Effector CD8-positive, alpha-beta T cell (primary cell): ENCODE data around the gene TEF.
"Not testable (repeated sequence)": the region's sequence is repeated elsewhere in the genome, so short reads cannot be mapped to it uniquely, and the experiment has no call there.

Source experiments
- DNase-seq: peaks from one replicate; lab custom pipeline; 2025; lab: John Stamatoyannopoulos, UW

TEF gene

GRCh38 chr22:41382098-41382578, 396 bp downstream of the TEF start:
- DNase-seq, result peak; percentile 63

- no peak for DNase-seq
Observed at GRCh38 chr22:41382610-41383009, 868 bp downstream of the TEF start.

DNA sequence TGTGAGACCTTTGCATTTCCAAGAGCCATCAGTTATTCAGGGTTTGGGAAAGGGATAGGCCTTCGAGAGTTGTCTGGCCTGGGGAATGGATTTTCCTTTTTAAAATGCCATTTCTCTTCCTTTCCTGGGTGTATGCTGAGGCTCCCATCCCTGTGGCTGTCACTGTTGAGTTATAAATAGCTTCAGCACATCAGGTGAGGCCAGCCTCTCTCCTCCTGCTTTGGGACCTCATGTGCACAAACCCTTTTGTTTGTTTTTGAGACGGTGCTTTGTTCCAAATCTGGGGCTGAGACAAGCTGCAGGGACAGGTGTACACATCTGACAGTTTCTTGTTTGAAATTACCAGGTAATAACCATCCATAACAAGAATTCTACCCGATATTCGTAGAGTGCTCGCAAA, 1.3 kb downstream of the TEF start:
- no peak for DNase-seq

- DNase-seq, result no peak
Observed at GRCh38 chr22:41384128-41384527, 2.4 kb downstream of the TEF start.

DNA sequence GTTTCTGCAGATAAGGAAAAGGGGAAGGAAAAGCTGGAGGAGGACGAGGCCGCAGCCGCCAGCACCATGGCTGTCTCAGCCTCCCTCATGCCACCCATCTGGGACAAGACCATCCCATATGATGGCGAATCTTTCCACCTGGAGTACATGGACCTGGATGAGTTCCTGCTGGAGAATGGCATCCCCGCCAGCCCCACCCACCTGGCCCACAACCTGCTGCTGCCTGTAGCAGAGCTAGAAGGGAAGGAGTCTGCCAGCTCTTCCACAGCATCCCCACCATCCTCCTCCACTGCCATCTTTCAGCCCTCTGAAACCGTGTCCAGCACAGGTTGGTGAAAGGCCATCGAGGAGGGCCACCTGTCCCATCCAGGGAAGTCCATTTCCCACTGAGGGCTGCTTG, 5.6 kb downstream of the TEF start:
- DNase-seq, result no peak

DNA sequence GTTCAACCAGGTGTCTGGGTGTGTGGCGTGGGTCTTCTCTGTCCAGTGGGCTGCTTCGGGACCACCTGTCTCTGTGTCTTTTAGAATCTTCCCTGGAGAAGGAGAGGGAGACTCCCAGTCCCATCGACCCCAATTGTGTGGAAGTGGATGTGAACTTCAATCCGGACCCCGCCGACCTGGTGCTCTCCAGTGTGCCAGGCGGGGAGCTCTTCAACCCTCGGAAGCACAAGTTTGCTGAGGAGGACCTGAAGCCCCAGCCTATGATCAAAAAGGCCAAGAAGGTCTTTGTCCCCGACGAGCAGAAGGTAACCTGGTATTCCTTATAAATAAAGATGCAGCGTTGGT, 12.2 kb downstream of the TEF start:
- no peak for DNase-seq

DNA sequence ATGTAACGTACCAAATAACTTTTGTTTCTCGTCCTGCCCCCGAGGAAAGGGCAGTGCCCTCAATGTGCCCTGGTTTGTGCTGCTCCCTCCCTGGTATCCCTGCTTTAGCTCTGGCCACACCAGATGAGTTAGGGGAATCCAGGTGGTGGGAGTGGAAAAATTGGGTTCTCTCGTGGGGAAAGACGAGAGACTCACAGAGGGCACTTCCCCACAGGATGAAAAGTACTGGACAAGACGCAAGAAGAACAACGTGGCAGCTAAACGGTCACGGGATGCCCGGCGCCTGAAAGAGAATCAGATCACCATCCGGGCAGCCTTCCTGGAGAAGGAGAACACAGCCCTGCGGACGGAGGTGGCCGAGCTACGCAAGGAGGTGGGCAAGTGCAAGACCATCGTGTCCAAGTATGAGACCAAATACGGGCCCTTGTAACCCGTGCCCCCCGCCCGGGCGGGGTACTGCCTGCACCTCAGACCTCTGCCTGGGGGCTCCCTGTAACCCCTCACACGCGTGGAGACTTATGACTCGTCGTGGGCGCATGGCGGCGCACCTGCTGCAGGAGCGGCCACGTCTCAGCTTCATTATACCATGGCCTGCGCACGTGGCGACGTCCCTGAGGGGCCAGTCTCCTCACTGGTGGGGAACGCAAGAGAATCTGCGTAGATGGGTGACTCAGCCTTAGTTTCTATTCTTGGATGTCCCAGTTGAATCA, 13.9 kb downstream of the TEF start:
- no peak for DNase-seq

DNA sequence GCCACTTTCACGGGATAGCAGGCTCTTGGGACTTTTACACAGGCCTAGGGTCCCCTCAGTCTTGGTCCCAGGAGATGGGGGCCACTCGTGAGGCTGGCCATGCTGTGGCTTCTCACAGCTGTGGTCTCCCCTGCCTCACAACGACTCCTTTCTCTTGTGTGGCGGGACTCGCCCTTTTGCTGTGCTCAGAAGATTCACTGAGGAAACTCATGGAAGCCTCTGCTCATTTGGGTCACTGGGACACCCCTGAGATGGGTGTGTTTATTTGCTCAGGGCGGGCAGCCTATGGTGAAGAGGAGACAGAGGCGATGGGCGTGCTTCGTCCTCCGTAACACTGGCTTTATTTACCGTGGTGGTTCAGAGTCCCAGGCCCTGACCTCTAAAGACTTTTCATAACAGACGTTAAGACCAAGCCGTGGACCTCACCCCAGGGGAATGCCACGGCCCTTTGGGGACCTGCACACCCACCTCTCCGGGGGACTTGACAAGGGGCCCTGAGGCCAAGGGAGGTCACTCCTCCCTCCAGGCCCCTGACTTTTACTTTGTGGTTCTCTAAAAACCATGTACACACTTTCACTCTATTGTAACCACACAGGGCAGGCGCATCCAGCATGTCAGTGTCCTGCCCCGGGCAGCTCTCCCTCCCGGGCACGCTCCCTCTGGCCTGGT, 15.5 kb downstream of the TEF start:
- no peak for DNase-seq

DNA sequence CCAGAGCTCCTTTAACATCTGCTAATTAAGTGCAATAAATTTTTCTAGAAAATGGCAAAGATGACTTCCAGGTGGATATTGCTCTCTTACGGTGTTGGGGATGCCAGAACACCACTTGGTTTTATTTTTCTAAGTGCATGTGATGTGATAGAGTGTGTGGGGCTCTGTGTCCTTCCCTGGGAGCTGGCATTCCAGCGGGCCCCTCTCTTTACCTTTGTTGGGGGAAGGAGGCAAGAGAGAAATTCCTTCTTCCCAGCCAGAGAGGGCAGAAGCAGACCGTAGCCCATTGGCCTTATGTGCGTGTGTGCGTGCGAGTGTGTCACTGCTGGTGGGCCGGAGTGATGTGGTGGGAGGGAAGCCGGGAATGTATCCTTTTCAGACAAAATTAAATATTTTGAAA, 17.2 kb downstream of the TEF start:
- DNase-seq, result no peak

DNA sequence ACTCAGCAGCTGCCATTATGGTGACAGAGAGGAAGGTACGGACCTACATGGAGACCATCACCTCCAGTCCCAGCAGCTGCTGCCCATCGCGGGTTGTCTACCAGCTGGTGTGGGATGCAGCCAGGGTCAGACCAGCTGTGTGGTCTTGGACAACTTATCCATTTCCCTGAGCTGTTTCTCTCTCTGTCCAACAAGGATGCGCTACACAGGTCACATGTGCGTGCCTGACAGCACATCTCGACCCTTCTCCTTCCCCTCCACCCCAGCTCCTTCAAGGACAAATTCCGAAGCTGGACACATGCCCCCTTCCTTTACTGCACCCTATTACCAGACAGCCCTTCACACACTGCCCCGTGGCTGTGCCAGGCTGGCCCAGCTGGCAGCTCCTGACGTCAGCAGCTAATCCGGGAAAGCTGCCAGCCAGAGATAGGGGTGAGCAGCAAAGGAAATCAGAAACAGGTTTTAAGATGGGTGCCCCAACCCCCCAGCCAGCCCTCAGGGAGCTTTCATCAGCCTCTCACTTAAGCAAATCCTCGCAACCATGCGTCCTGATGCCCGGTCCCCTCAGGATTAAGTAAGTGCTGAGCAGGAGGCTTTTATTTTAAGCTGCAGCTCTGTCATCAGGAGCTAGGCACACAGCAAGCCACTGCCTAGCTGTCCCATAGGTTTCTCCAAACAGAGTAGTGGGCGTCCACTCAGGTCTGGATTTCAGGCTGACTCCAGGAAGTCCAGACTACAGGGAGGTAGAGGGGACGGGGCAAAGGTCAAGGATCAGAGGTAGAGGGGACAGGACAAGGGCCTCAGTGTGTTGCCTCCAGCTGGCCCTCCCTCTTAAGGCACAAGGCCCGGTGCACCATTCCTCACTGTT, 20.3 kb downstream of the TEF start:
- DNase-seq, result no peak

DNA sequence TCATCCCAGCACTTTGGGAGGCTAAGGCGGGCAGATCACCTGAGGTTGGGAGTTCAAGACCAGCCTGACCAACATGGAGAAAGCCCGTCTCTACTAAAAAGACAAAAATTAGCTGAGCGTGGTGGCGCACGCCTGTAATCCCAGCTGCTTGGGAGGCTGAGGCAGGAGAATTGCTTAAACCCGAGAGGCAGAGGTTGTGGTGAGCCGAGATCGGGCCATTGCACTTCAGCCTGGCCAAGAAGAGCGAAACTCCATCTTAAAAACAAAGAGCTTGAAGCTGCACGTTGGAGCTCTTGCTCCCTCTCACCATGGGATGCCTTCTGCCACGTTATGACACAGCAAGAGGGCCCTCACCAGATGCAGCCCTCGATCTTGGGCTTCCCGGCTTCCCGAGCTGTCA, 21.1 kb downstream of the TEF start:
- not testable (repeated sequence) for DNase-seq

- DNase-seq, result peak; percentile 67
Observed at GRCh38 chr22:41403532-41404318, 22.0 kb downstream of the TEF start.

DNA sequence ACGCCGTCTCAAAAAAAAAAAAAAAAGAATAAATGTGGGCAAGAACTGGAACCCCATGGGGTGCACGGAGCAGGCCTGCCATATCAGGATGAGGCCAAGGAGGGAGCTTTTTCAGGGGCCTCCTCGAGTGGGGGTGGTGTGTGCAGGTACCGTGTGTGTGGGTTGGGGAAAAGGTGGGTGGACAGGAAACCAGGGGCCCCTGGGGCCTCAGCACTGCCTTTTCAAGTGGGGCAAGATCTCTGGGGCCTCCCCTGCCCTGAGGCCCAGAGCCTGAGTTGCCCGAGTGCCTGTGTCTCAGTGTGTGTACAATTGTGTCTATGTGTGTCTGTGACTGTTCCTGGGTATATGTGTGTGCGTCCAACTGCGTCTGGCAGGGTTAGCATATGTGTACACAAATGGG, 23.8 kb downstream of the TEF start:
- DNase-seq, result no peak

- no peak for DNase-seq
Observed at GRCh38 chr22:41406410-41406809, 24.7 kb downstream of the TEF start.

DNA sequence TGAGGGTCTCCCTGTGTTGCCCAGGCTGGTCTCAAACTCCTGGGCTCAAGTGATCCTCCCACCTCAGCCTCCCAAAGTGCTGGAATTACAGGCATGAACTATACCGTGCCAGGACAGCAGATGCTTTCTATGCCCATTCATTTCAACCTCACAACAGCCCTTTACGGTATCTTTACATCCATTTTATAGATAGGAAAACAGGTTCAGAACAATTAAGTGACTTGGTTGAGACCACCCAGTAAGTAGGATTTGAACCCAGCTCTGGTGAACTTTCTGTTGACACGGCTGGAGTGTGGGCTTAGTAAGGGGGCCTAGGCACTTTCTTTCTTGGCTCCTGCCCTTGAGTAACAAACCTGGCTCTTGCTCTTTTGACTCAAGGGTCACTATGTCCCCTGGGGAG, 25.7 kb downstream of the TEF start:
- DNase-seq, result no peak

- no peak for DNase-seq
Observed at GRCh38 chr22:41408665-41409064, 26.9 kb downstream of the TEF start.

DNA sequence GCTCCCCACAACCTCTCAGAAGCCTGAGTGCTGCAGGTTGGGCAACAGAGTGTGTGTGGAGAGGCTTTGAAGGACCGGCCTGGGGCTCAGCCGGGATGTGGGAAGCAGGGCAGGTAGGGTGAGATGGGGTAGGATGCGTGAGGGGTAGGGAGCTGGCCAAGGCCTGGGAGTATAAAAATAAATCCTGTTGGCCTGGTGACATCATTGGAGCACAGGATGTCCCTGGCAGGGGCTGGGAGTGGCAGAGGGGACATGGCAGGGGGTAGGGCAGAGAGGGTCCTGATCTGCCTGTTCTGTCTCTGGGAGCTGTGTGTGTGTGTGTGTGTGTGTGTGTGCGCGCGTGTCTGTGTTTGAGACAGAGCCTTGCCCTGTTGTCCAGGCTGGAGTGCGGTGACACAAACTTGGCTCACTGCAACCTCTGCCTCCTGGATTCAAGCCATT, 28.6 kb downstream of the TEF start:
- no peak for DNase-seq

- DNase-seq, result no peak
Observed at GRCh38 chr22:41411021-41411851, 29.5 kb downstream of the TEF start.

- no peak for DNase-seq
Observed at GRCh38 chr22:41415554-41415953, 33.8 kb downstream of the TEF start.

GRCh38 chr22:41417622-41418390, 36.1 kb downstream of the TEF start:
- DNase-seq, result no peak
